Measurements from ENCODE around the gene CEP68. TPM values are rescaled to one million over a fixed set of nuclear protein-coding genes. Genes with fewer than 3 reads are reported as not detected.
"Not testable (repeated sequence)": the region's sequence is repeated elsewhere in the genome, so short reads cannot be mapped to it uniquely, and the experiment has no call there.

CEP68 gene
- total RNA-seq, 1 donor from 2014 or later, result 3.9 TPM

DNA sequence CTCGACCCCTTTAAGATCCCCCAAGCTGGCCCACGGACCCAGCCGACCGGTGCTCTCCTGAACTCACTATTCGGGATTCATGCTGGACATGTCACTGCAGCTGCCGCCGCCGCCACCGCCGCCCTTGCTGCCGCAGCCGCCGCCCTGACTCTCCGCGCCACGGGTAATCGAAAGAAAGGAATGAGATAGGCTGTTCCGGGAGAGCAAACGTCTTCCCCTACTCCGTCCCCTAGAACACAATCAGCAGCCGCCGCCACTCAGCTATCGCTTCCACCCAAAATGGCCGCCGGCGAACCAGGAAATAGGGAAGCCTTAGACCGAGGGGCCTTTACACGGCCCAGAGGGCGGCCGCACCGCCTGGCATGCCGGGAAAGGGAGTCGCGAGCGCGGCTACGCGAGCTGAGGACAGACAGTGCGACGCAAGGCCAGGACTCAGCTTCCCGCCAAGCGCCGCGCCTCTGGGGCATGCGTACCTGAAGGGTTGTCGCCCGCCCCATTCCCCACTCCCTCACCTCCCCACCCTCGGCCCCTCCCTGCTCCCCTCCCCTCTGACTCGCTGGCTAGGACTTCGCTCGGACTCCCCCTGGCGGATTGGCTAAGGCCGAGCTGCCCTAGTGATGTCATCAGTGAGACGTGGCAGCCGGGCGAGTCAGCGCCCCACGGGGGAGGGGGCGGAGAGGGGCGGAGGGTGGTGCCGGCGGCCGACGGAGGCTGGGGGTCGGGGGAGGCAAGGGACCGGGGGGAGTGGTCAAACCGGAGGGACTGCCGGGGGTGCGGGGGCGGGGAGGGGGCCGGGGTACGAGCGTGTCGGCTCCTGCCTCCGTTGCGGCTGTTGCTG lies 73.8 kb downstream of the CEP68 start, which contains the start of gene RAB1A:
TSS of gene RAB1A (minus strand) at position 281 of the 838 bp plus-strand sequence. CDS start at position 90, 191 bp downstream.
- TF ChIP-seq CTCF (IDR thresholded peaks at IDR 0.05; ENCODE audit: insufficient read depth, low read length, severe bottlenecking), result peak; percentile 37

DNA sequence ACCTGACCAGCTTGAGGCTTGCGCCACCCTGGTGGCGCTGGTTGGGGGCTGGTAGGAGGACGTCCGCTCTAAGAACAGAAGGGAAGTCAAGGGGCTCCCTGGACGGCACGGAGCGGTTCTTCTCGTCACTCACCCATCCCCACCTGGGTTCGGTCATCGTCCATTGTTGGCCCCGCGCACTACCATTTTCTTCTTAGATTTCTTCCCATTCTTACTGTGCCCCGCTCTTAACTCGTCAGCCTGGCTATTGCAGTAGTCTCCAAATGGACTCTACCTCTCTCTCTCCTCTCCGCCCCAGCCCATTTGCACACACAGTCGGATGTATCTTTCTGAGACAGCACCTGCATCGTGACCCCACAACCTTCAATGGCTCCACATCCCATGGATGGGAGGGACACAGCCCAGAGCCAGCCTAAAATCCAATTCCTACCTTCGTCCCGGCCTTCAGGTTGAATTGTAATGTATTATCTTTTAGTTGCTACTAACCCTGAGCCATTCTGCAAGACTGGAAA lies 74.5 kb downstream of the CEP68 start:
- H3K27me3 ChIP-seq (ENCODE audit: control insufficient read depth, insufficient read depth, low read length), result no peaks in the 10 kb centered on the region
- no peak for DNase-seq (ENCODE audit: low read depth)
- no peak for TF ChIP-seq CTCF (IDR thresholded peaks at IDR 0.05; ENCODE audit: insufficient read depth, low read length, severe bottlenecking)
- H3K4me3 ChIP-seq (ENCODE audit: low read depth, low read length), result peak overlapping the region; percentile 63
- no peak for FAIRE-seq
- H3K36me3 ChIP-seq (ENCODE audit: control insufficient read depth, insufficient read depth, low read length), result no peaks in the 10 kb centered on the region

More for the DNA sequence above, 73.8 kb downstream of the CEP68 start, which contains the start of gene RAB1A:
- no peaks in the 10 kb centered on the region for H3K27me3 ChIP-seq (ENCODE audit: control insufficient read depth, insufficient read depth, low read length)
- no peaks in the 10 kb centered on the region for H3K36me3 ChIP-seq (ENCODE audit: control insufficient read depth, insufficient read depth, low read length)
- peak within 1 kb of the TSS; percentile 63 for H3K4me3 ChIP-seq (ENCODE audit: low read depth, low read length)
- FAIRE-seq (no peak), DNase-seq (ENCODE audit: low read depth) (peak; percentile 97)

DNA sequence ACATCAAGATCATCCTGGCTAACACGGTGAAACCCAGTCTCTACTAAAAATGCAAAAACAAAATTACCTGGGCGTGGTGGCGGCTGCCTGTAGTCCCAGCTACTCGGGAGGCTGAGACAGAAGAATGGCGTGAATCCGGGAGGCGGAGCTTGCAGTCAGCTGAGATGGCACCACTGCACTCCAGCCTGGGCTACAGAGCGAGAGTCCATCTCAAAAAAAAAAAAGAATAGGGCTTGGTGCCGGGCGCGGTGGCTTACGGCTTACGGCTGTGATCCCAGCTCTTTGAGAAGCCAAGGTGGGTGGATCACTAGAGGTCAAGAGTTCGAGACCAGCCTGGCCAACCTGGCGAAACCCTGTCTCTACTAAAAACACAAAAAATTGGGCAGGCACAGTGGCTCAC lies 76.7 kb downstream of the CEP68 start:
- H3K27me3 ChIP-seq (ENCODE audit: control insufficient read depth, insufficient read depth, low read length); FAIRE-seq; DNase-seq (ENCODE audit: low read depth); H3K36me3 ChIP-seq (ENCODE audit: control insufficient read depth, insufficient read depth, low read length); H3K4me3 ChIP-seq (ENCODE audit: low read depth, low read length): not testable (repeated sequence)

GRCh38 chr2:65133626-65134025 lies 77.4 kb downstream of the CEP68 start:
- no peak for DNase-seq (ENCODE audit: low read depth)
- no peak for FAIRE-seq
- Histone ChIP-seq H3K36me3 (ENCODE audit: control insufficient read depth, insufficient read depth, low read length) (no peaks in the 10 kb centered on the region), H3K27me3 (ENCODE audit: control insufficient read depth, insufficient read depth, low read length) (no peaks in the 10 kb centered on the region), H3K4me3 (ENCODE audit: low read depth, low read length) (no peak overlapping the region)
- no peak for TF ChIP-seq CTCF (IDR thresholded peaks at IDR 0.05; ENCODE audit: insufficient read depth, low read length, severe bottlenecking)

GRCh38 chr2:65134158-65134557 lies 77.9 kb downstream of the CEP68 start:
- Histone ChIP-seq H3K27me3 (ENCODE audit: control insufficient read depth, insufficient read depth, low read length) (no peaks in the 10 kb centered on the region), H3K4me3 (ENCODE audit: low read depth, low read length) (no peak overlapping the region), H3K36me3 (ENCODE audit: control insufficient read depth, insufficient read depth, low read length) (no peaks in the 10 kb centered on the region)
- no peak for TF ChIP-seq CTCF (IDR thresholded peaks at IDR 0.05; ENCODE audit: insufficient read depth, low read length, severe bottlenecking)
- FAIRE-seq, result no peak
- no peak for DNase-seq (ENCODE audit: low read depth)

- TF ChIP-seq CTCF (IDR thresholded peaks at IDR 0.05; ENCODE audit: insufficient read depth, low read length, severe bottlenecking), result no peak
- FAIRE-seq, result no peak
These were observed 80.0 kb downstream of the CEP68 start for GRCh38 chr2:65136253-65136652.

More at GRCh38 chr2:65136253-65136652, 80.0 kb downstream of the CEP68 start:
- Histone ChIP-seq H3K36me3 (ENCODE audit: control insufficient read depth, insufficient read depth, low read length) (no peaks in the 10 kb centered on the region), H3K27me3 (ENCODE audit: control insufficient read depth, insufficient read depth, low read length) (no peaks in the 10 kb centered on the region), H3K4me3 (ENCODE audit: low read depth, low read length) (no peak overlapping the region)
- DNase-seq (ENCODE audit: low read depth), result no peak
